IPS DF 6.9 (cell line): ENCODE results near the gene PRDX2.
A peak's percentile ranks its signal among the peaks of the same experiment; 100 is the strongest.

Source experiments
- DNase-seq: peaks from one replicate; pipeline ENCODE4 v3.0.0-alpha.2; 2013; ENCODE audit warnings: low read depth, low spot score
- H3K27ac ChIP-seq: one replicate; pipeline ENCODE4 v1.5.1; 2013; ENCODE audit warnings: low read length, control low read depth
- H3K27me3 ChIP-seq: 2 replicates; pipeline ENCODE4 v1.6.1; 2013; ENCODE audit warnings: mild to moderate bottlenecking, low read length; ENCODE audit not compliant: control insufficient read depth, insufficient read depth
- H3K36me3 ChIP-seq: 2 replicates; pipeline ENCODE4 v1.6.1; 2013; ENCODE audit warnings: low read length; ENCODE audit not compliant: control insufficient read depth, insufficient read depth
- H3K4me1 ChIP-seq: 2 replicates; pipeline ENCODE4 v1.6.1; 2013; ENCODE audit warnings: low read length; ENCODE audit not compliant: control insufficient read depth, insufficient read depth
- H3K4me3 ChIP-seq: 2 replicates; pipeline ENCODE4 v1.5.1; 2013; ENCODE audit warnings: mild to moderate bottlenecking, low read length
- H3K9me3 ChIP-seq: 2 replicates; pipeline ENCODE4 v1.6.1; 2013; ENCODE audit warnings: low read length, inconsistent platforms; ENCODE audit not compliant: control insufficient read depth, insufficient read depth
- WGBS: extraction: QIAGEN DNeasy Blood & Tissue Kit; methylation state at CpG from one replicate; pipeline ENCODE4 v1.1.7; 2013; ENCODE audit warnings: mixed read lengths, missing lambda C conversion rate; ENCODE audit not compliant: insufficient read length, insufficient coverage; 5-methylcytosine and 5-hydroxymethylcytosine counted together

PRDX2 gene

DNA sequence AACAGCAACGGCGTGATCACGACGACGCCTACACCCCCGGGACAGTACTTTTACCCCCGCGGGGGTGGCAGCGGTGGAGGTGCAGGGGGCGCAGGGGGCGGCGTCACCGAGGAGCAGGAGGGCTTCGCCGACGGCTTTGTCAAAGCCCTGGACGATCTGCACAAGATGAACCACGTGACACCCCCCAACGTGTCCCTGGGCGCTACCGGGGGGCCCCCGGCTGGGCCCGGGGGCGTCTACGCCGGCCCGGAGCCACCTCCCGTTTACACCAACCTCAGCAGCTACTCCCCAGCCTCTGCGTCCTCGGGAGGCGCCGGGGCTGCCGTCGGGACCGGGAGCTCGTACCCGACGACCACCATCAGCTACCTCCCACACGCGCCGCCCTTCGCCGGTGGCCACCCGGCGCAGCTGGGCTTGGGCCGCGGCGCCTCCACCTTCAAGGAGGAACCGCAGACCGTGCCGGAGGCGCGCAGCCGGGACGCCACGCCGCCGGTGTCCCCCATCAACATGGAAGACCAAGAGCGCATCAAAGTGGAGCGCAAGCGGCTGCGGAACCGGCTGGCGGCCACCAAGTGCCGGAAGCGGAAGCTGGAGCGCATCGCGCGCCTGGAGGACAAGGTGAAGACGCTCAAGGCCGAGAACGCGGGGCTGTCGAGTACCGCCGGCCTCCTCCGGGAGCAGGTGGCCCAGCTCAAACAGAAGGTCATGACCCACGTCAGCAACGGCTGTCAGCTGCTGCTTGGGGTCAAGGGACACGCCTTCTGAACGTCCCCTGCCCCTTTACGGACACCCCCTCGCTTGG lies 9.3 kb downstream of the PRDX2 start:
- no peak for DNase-seq
- peak overlapping the region; percentile 59 for H3K4me3 ChIP-seq

GRCh38 chr19:12791345-12792050 lies 10.1 kb downstream of the PRDX2 start, which contains the start of gene JUNB:
Gene JUNB, plus strand, starts transcription at chr19:12791486. Its CDS starts 286 bp downstream, at chr19:12791772.
- WGBS = no CpG with 5 or more reads among the region's 73 CpGs
- no peak within 1 kb of the TSS for H3K27ac ChIP-seq
- H3K36me3 ChIP-seq = no peaks in the 10 kb centered on the region
- peak within 1 kb of the TSS; percentile 59 for H3K4me3 ChIP-seq
- peaks cover 13% of the 10 kb centered on the region for H3K4me1 ChIP-seq
- DNase-seq = no peak
- H3K27me3 ChIP-seq = no peaks in the 10 kb centered on the region
- H3K9me3 ChIP-seq = no peaks in the 10 kb centered on the region

More for the DNA sequence above, 9.3 kb downstream of the PRDX2 start:
- Histone ChIP-seq H3K9me3 (no peaks in the 10 kb centered on the region), H3K27ac (no peak overlapping the region), H3K4me1 (peaks cover 13% of the 10 kb centered on the region), H3K27me3 (no peaks in the 10 kb centered on the region), H3K36me3 (no peaks in the 10 kb centered on the region)
- no CpG with 5 or more reads among the region's 84 CpGs for WGBS

DNA sequence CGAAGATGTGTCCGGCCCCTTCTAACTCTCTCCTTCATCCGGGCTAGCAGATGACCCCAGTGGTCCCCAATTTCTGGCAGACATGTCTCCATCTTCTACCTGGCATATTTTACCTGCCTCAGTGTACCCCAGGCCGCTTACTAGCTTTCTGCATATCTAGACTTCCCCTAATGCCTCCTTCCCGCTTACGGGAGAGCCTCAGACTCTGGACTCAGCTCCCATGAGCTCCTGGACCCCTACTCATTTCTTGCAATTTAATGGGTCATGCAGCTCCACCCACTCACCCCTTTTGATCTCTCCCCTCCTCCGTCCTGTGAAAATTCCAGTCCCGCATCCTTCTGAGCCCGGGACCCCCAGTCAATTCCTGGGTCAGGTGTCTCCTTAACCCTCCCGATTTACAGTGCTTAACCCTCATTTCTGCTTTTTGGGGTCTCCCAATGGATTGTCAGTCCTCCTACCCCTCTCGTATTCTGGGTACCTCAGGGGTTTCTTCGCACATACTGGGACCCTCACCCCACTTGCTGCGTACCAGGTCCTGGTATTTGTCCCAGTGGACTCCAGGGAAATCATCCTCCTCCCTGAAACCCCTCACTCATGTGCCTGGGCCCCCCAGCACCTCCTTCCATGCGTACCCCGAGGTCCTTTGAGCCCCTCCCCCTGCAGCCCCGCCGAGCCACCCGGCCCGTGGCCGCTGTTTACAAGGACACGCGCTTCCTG lies 10.8 kb downstream of the PRDX2 start:
- Histone ChIP-seq H3K36me3 (no peaks in the 10 kb centered on the region), H3K4me1 (peaks cover 10% of the 10 kb centered on the region), H3K9me3 (no peaks in the 10 kb centered on the region), H3K27ac (no peak overlapping the region), H3K4me3 (peak overlapping the region; percentile 59; the same call in 1 of the 2 replicates), H3K27me3 (no peaks in the 10 kb centered on the region)
- WGBS = no CpG with 5 or more reads among the region's 22 CpGs
- no peak for DNase-seq

DNA sequence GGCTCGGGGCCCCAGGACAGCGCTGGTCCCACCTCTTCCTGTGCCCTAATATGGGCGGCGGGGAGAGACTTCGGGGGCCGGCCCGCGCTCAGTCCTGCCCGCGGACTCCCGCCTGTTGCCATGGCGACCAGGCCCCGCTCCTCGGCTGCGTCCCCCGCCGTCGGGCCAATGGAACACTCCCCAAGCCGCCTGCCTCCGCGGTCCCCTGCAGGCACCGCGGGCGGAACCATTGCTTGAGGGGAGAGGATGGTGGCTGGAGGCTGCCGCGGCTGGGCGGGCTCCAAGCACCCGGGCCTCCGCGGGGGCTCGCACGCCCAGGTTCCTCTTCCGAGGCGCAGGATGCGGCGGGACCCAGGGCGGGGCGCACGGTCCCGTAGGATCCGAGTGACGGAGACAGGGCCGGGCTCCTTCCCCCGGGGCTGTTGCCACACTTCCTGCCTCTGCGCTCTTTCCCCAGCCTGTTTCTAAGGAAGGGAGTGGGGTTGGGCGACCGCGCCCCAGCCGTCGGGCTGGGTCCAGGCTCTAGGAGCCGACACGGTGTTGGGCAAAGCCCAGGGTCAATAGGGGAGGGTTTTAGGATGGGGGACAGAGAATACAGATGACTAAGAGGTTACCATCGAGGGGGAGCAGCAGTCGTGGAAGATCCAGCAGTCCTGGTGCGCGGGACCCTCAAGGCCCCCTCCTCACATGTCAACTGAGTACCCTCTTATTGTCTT lies 11.5 kb downstream of the PRDX2 start:
- Histone ChIP-seq H3K36me3 (no peaks in the 10 kb centered on the region), H3K4me3 (peak overlapping the region; percentile 43; the same call in 1 of the 2 replicates), H3K4me1 (peaks cover 10% of the 10 kb centered on the region), H3K27me3 (no peaks in the 10 kb centered on the region), H3K27ac (no peak overlapping the region), H3K9me3 (no peaks in the 10 kb centered on the region)
- DNase-seq = no peak
- WGBS = no CpG with 5 or more reads among the region's 56 CpGs

GRCh38 chr19:12789098-12789903 lies 12.3 kb downstream of the PRDX2 start:
- no peaks in the 10 kb centered on the region for H3K27me3 ChIP-seq
- H3K9me3 ChIP-seq = no peaks in the 10 kb centered on the region
- DNase-seq = no peak
- peaks cover 10% of the 10 kb centered on the region for H3K4me1 ChIP-seq
- WGBS = no CpG with 5 or more reads among the region's 46 CpGs
- H3K27ac ChIP-seq = no peak overlapping the region
- peak overlapping the region; percentile 43; the same call in 1 of the 2 replicates for H3K4me3 ChIP-seq
- no peaks in the 10 kb centered on the region for H3K36me3 ChIP-seq

GRCh38 chr19:12788682-12789097 lies 12.9 kb downstream of the PRDX2 start:
- Histone ChIP-seq H3K27ac (no peak overlapping the region), H3K4me1 (peaks cover 10% of the 10 kb centered on the region), H3K9me3 (no peaks in the 10 kb centered on the region), H3K4me3 (no peak overlapping the region; the same call in 1 of the 2 replicates), H3K36me3 (no peaks in the 10 kb centered on the region), H3K27me3 (no peaks in the 10 kb centered on the region)
- no peak for DNase-seq
- no CpG with 5 or more reads among the region's 12 CpGs for WGBS

GRCh38 chr19:12788042-12788681 lies 13.4 kb downstream of the PRDX2 start:
- no peak for DNase-seq
- no CpG with 5 or more reads among the region's 4 CpGs for WGBS
- Histone ChIP-seq H3K4me3 (no peak overlapping the region), H3K4me1 (peaks cover 14% of the 10 kb centered on the region), H3K27me3 (no peaks in the 10 kb centered on the region), H3K27ac (no peak overlapping the region), H3K36me3 (no peaks in the 10 kb centered on the region), H3K9me3 (no peaks in the 10 kb centered on the region)

DNA sequence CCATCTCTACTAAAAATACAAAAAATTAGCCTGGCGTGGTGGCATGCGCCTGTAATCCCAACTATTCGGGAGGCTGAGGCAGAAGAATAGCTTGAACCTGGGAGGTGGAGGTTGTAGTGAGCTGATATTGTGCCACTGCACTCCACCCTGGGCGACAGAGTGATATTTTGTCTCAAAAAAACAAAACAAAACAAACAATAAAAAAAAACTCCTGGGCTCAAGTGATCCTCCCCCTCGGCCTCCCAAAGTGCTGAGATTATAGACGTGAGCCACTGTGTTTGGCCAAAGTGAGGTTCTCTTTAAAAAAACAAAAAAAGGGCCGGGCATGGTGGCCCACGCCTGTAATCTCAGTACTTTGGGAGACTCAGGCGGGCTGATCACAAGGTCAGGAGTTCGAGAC lies 14.1 kb downstream of the PRDX2 start:
- Histone ChIP-seq H3K4me3 (no peak overlapping the region), H3K9me3 (no peaks in the 10 kb centered on the region), H3K27me3 (no peaks in the 10 kb centered on the region), H3K4me1 (peaks cover 13% of the 10 kb centered on the region), H3K27ac (no peak overlapping the region), H3K36me3 (no peaks in the 10 kb centered on the region; the same call in 1 of the 2 replicates)
- no peak for DNase-seq
- WGBS = no CpG with 5 or more reads among the region's 10 CpGs

- DNase-seq = no peak
- H3K27ac ChIP-seq = no peak overlapping the region
- no peaks in the 10 kb centered on the region for H3K27me3 ChIP-seq
- H3K36me3 ChIP-seq = no peaks in the 10 kb centered on the region; the same call in 1 of the 2 replicates
- no CpG with 5 or more reads among the region's 3 CpGs for whole genome bisulfite sequencing
- peaks cover 17% of the 10 kb centered on the region for H3K4me1 ChIP-seq
- no peaks in the 10 kb centered on the region for H3K9me3 ChIP-seq
- no peak overlapping the region for H3K4me3 ChIP-seq
Observed at GRCh38 chr19:12786952-12787351, 14.6 kb downstream of the PRDX2 start.
